ENCODE results near the gene EXOC3L1. TPM values are rescaled to one million over a fixed set of nuclear protein-coding genes. Genes with fewer than 3 reads are reported as not detected.

EXOC3L1 gene
- total RNA-seq, 4 donors from 2014 or later, result 0.29 to 5.1 (median 1.8) TPM

DNA sequence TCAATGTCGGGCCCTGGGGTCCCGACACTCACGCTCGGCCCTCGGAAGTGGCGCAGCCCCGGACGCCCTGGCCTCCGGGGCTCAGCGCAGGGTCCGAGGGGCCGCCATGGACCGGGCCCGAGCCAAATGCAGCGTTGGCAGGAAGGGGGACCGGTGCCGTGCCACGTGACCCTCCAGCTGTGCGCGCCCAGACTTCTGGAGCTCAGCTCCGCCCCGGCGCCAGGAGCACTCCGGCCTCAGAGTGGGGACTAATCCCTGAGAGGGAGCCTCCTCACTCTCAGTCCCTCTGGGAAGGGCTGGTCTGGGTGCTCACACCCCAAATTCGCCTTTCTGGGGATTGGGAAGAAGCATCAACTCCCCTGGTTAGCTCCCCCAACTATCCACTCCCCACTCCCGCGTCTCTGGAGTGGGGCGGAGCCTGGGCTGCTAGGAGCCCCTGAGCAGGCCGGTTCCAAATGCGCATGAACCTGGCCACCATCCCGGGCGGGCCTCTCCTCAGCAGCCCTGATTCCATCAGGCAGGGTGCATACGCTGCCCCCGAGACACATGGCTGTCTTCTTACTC, 39.0 kb downstream of the EXOC3L1 start, which contains the start of gene B3GNT9:
Gene B3GNT9, minus strand, starts transcription at position 166 of the 564 bp plus-strand sequence. CDS start 513 bp downstream, outside the sequence.
- H3K4me1 ChIP-seq, result peaks cover 0 to 9% of the 10 kb centered on the region in 2 donors
- peak within 1 kb of the TSS; percentile 60 to 75 for H3K4me3 ChIP-seq
- H3K9me3 ChIP-seq, result no peaks in the 10 kb centered on the region
- no peaks in the 10 kb centered on the region for H3K27me3 ChIP-seq
- intact Hi-C loops (cut with DNase I; ENCODE audit: low total_unique reads), result no loop called here
- H3K36me3 ChIP-seq, result no peaks in the 10 kb centered on the region
- DNase-seq, result peak; percentile 78 to 85
- peak within 1 kb of the TSS; percentile 77 to 80 for H3K27ac ChIP-seq
- TF ChIP-seq, protein P1, sequence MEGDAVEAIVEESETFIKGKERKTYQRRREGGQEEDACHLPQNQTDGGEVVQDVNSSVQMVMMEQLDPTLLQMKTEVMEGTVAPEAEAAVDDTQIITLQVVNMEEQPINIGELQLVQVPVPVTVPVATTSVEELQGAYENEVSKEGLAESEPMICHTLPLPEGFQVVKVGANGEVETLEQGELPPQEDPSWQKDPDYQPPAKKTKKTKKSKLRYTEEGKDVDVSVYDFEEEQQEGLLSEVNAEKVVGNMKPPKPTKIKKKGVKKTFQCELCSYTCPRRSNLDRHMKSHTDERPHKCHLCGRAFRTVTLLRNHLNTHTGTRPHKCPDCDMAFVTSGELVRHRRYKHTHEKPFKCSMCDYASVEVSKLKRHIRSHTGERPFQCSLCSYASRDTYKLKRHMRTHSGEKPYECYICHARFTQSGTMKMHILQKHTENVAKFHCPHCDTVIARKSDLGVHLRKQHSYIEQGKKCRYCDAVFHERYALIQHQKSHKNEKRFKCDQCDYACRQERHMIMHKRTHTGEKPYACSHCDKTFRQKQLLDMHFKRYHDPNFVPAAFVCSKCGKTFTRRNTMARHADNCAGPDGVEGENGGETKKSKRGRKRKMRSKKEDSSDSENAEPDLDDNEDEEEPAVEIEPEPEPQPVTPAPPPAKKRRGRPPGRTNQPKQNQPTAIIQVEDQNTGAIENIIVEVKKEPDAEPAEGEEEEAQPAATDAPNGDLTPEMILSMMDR (IDR thresholded peaks at IDR 0.05), result peak in 1 of 4 experiments; percentile 1
- TF ChIP-seq POLR2A (IDR thresholded peaks at IDR 0.05), result peak in 1 of 2 donors; percentile 13

DNA sequence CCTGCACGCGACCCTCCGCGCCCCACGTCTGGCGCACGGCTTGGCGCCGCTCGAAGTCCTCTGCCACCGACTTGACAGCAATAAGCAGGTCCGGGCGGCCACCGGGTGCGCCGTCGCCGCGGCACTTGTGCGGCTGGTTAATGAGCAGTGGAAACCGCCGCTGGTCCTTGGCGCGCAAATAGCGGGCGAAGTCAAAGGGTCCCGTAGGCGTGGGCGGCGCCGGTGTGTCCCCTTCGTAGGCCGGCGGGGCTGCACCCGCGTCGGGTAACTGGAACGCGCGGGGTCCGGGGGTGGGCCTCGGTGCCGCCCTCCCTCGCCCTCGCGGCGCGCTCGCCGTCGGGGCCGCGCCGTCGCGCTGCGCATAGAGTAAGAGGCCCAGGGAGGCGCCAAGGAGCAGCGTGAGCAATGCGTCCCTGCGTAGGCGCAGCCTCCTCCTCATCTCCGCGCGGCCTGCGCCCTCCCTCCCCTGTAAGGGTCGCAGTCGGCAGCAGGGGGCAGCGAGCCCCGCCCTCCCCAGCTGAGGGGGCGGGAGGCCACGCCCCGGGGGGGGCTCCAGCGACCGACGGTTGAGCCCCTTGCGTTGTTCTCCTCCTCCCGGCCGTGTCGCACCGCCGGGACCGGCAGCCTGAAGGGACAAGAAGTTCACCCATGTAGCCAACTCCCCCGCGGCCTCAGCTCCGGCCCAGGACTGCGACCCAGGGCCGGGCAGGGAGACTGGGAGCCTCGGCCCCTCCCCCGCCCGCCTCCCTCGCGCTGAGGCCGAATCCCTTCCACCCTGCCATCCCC, 39.7 kb downstream of the EXOC3L1 start:
- peak overlapping the region; percentile 77 to 80 for H3K27ac ChIP-seq
- DNase-seq, result peak in 1 of 2 donors; percentile 69
- H3K4me3 ChIP-seq, result peak overlapping the region; percentile 60 to 75
- no peaks in the 10 kb centered on the region for H3K9me3 ChIP-seq
- TF ChIP-seq POLR2A (IDR thresholded peaks at IDR 0.05), result no peak
- TF ChIP-seq, protein P1 (IDR thresholded peaks at IDR 0.05), result no peak
- peaks cover 0 to 9% of the 10 kb centered on the region in 2 donors for H3K4me1 ChIP-seq
- intact Hi-C loops (cut with DNase I; ENCODE audit: low total_unique reads), result no loop called here
- H3K27me3 ChIP-seq, result no peaks in the 10 kb centered on the region
- H3K36me3 ChIP-seq, result no peaks in the 10 kb centered on the region

DNA sequence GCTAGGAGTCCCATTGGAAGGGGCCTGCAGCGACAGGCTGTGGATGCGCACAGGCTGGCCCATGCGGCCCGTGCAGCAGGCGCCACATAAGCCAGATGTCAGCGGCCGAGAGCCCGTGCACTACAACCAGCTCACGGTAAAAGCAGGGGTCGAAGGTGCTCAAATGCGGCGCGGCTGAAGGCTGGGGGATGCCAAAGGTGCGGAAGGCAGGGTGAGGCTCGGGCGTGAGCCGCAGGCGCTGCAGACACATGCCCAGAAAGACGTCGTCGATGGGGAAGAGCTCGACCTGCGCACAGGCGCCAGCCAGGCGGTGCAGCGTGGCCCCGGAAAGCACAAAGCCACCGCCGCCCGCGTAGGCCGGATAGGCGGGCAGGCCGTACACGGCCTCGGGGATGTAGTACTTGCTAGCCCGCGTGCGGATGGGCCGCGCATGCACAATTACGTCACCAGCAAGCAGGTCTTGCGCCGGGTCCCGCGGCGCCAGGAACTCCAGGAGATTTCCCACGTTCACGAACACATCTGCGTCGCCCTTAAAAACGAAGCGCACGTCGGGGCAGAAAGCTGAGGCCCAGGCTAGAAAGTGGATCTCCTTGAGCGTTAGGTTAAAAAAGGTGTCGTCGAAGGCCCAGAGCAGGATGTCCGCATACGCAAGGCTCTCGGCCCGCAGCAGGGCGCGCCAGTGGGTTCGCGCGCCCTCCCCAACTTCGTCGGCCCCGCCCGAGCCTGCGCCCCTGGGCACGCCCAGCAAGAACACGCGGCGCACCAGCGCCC, 40.5 kb downstream of the EXOC3L1 start:
- Histone ChIP-seq H3K4me3 (no peak overlapping the region), H3K9me3 (no peaks in the 10 kb centered on the region), H3K27ac (peak overlapping the region in 1 of 2 donors; percentile 80), H3K4me1 (peaks cover 0 to 4% of the 10 kb centered on the region in 2 donors), H3K36me3 (no peaks in the 10 kb centered on the region), H3K27me3 (no peaks in the 10 kb centered on the region)
- intact Hi-C loops (cut with DNase I; ENCODE audit: low total_unique reads), result no loop called here
- no peak for DNase-seq
- TF ChIP-seq POLR2A (IDR thresholded peaks at IDR 0.05), result no peak
- TF ChIP-seq, protein P1 (IDR thresholded peaks at IDR 0.05), result no peak

DNA sequence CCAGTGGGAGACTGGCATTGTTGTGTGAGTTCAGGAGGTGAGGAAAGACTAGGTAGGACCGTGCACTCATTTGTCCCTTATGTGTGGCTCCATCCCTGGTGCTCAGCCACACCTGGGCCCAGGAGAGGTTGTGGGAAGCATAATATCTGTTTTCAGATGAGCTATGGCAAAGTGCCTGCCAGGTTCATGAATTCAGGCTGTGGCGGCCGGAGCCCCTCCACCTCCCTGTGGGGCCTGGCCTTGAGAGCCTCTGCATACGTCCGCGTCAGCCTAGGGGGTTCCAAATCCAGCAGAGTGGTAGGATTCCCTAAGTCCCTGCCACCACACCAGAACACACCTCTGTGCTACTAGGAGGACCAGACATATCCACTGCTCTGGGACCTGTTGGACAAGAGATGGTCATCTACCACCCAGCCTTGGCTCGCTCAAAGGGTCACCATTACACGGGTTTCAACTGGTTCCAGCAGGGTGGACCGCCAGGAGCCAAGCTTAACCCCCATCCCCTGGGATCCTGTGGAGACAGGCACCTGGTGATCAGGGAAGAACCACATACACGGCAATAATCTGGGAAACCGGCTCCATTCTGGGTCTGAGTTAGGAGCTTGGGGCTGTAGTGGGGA, 41.2 kb downstream of the EXOC3L1 start:
- TF ChIP-seq, protein P1 (IDR thresholded peaks at IDR 0.05), result no peak
- no peak for TF ChIP-seq POLR2A (IDR thresholded peaks at IDR 0.05)
- H3K36me3 ChIP-seq, result no peaks in the 10 kb centered on the region
- no peaks in the 10 kb centered on the region for H3K27me3 ChIP-seq
- no peak overlapping the region for H3K27ac ChIP-seq
- intact Hi-C loops (cut with DNase I; ENCODE audit: low total_unique reads), result no loop called here
- H3K4me1 ChIP-seq, result peaks cover 0 to 4% of the 10 kb centered on the region in 2 donors
- DNase-seq, result no peak
- H3K4me3 ChIP-seq, result no peak overlapping the region
- no peaks in the 10 kb centered on the region for H3K9me3 ChIP-seq
